Superior temporal gyrus (tissue), 1 donor: Measurements from ENCODE around the gene GAB4.

Source experiments
- DNase-seq: peaks from one replicate; pipeline ENCODE4 v3.0.0-alpha.2; 2016; ENCODE audit errors: extremely low spot score

Gene GAB4

DNA sequence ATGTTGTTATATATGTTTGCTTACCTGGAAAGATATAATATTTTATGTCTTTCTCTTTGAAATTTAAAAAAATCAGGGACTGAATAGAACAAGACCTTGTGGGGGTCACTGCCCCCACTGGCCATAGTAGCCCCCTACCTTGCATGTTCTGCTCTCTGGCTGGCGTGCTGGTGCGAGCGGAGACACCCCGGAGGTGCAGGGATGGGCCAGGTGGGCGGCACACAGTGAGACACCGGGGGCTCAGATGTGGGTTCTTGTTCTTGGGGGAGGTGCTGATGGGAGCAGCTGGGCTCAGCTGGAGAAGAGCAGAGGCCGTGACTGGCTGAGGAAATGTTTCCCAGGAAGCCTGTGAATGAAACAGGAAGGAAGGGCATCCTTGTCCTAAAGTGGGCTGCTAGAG lies 20.2 kb downstream of the GAB4 start:
- DNase-seq = no peak

GRCh38 chr22:16975155-16975885 lies 32.7 kb downstream of the GAB4 start:
- no peak for DNase-seq

DNA sequence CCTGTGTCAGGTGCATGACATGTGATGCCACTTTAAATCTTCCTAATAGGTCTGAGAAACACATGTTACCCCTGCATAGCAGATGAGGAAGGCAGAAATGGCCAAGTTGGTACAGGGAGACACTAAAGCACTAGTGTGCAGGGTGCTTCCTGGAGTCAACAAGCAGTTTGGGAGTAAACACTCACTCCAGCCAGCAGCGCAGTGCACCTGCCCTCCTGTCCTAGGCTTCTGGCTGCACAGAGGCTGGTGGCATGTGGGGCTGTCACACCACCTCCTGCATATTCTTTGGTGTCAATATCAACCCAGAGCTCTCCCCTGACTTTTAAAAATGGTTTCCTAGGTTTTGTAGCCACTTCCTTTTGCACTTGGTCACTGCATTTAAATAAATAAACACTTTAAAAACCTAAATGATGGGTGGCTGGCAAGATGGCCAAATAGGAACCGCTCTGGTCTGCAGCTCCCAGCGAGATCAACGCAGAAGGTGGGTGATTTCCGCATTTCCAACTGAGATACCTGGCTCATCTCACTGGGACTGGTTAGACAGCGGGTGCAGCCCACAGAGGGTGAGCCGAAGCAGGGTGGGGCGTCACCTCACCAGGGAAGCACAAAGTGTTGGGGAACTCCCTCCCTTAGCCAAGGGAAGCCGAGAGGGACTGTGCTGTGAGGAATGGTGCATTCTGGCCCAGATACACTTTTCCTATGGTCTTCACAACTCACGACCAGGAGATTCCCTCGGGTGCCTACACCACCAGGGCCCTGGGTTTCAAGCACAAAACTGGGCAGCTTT lies 33.5 kb downstream of the GAB4 start:
- no peak for DNase-seq

DNA sequence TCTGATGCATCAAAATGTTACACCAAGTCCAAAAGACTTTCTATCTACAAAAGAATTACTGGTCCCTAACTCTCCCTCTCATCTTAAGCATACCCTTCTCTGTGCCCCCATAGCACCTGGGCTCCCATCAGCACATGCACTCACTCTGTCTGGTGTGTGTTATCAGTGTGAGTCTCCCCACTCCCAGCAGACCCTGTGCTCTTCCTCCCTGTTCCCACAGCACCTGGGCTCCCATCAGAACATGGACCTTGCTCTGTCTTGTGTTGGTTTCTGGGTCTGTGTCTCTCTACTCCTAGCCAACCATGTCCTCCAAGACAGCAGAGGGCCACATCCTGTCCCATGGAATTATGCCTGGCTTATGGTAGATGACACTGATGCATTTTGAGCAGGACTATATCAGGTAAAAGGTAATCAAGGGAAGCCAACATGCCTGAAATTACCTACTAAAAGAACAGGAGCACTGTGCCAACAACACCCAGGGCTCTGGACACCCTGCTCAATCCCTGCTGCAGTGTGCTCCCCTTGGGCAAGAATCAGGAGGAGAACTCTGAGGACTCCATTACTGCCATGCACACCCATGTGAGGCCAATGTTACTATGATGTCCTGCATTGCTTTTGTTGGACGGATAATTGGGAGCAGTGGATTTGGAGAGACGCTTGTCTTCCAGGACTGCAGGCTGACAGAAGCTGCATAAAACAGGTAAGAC lies 34.3 kb downstream of the GAB4 start:
- no peak for DNase-seq

GRCh38 chr22:16972311-16972710 lies 35.7 kb downstream of the GAB4 start:
- no peak for DNase-seq

- DNase-seq = no peak
Measured at GRCh38 chr22:16970446-16970845, 37.6 kb downstream of the GAB4 start.

- DNase-seq = no peak
Measured at GRCh38 chr22:16969508-16970327, 38.3 kb downstream of the GAB4 start.

- no peak for DNase-seq
Measured at GRCh38 chr22:16968218-16968595, 39.8 kb downstream of the GAB4 start.

DNA sequence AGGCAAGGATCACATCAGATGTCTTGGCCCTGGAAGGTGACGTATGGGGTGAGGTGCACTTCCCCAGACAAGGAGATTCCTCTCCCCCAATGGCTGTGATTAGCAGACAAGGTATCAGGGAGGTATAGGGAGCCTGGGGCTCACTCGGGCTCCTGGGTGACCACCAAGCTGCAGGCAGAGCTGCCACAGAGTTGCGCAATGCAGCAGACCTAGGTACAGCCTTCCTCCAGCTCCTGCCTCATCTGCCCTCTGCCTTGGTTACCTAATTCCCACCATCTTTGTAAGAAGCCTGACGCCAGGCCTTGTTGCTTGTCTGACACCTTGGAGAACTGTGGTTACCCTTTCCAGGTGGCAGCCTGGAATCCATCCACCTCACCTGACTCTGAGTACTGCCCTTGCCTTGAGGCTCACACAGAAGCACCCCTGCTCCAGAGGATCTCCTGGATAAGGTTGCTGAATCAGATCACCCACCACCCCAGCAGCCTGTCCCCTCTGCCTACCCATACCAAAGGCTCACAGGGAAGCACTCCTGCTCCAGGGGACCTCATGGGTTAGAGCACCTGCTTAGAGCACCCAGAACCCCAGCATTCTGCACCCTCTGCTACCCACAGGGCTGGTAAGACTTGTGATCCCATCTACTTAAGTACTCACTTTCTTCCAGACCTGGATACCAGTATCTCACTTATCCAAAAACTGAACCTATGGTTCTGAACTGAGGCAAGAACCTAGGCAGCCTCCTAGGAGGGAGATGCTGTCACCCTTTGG lies 40.4 kb downstream of the GAB4 start:
- no peak for DNase-seq

- no peak for DNase-seq
Measured at GRCh38 chr22:16966251-16966650, 41.8 kb downstream of the GAB4 start.

DNA sequence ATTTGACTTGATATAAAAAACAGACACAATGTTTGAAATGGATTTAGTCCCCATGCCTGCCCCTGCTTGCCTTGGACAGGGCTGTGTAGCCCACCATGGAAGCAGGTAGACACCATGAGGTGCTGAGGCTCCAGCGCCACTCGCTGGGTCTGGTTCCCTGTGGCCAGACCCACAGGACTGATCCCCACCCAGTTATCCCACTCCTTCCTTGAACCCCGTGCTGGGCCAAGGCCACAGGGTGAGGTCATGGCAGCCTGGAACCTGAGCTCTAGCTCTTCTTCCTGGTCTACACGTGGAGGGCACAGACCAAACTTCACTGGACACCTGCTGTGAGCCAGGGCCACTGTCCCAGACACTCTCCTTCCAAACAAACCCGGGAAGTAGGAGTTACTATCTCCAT lies 42.5 kb downstream of the GAB4 start:
- DNase-seq = no peak

- DNase-seq = no peak
Measured at GRCh38 chr22:16965083-16965482, 42.9 kb downstream of the GAB4 start.

GRCh38 chr22:16964366-16964765 lies 43.7 kb downstream of the GAB4 start:
- DNase-seq = no peak

GRCh38 chr22:16963189-16963945 lies 44.7 kb downstream of the GAB4 start:
- DNase-seq = no peak

GRCh38 chr22:16962501-16962900 lies 45.5 kb downstream of the GAB4 start:
- no peak for DNase-seq

GRCh38 chr22:16961477-16962186 lies 46.4 kb downstream of the GAB4 start:
- DNase-seq = no peak

DNA sequence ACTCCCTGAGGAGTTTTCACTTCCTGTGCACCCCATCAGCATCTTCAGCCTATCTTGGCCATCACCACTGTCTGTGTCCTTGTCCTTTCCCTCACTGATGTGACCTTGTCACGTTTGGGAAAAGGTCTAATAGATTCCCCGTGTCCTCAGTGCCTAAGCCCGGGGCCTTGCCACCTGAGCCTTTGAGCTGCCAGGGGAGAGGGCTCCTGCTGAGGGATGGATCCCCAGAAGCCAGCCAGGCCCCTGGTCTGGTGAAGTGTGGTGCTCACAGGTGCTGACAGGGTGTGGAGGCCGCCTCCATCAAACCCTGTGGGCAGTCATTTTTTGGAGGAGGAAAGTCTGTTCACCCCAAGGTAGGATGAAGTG lies 47.2 kb downstream of the GAB4 start:
- no peak for DNase-seq

- DNase-seq = no peak
Measured at GRCh38 chr22:16960220-16960883, 47.7 kb downstream of the GAB4 start.

GRCh38 chr22:16959345-16959930 lies 48.6 kb downstream of the GAB4 start:
- no peak for DNase-seq
